ENCODE results near the gene CDK16.

DNA sequence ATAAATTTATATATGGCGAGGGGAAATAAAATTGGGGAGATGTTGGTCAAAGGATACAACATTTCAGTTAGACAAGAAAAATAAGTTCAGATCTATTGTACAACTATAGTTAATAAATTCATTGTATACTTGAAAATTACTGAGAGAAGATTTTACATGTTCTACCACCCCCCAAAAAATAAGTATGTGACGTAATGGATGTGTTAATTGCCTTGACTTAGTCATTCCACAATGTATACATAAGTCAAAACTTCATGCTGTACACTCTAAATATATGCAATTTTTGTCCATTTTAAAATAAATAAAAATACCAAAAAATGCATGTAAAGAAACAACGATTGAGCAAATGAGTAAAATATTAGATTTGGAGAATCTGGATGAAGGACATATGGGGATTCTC is 16.1 kb downstream of the CDK16 start:
- TF ChIP-seq, protein P1, sequence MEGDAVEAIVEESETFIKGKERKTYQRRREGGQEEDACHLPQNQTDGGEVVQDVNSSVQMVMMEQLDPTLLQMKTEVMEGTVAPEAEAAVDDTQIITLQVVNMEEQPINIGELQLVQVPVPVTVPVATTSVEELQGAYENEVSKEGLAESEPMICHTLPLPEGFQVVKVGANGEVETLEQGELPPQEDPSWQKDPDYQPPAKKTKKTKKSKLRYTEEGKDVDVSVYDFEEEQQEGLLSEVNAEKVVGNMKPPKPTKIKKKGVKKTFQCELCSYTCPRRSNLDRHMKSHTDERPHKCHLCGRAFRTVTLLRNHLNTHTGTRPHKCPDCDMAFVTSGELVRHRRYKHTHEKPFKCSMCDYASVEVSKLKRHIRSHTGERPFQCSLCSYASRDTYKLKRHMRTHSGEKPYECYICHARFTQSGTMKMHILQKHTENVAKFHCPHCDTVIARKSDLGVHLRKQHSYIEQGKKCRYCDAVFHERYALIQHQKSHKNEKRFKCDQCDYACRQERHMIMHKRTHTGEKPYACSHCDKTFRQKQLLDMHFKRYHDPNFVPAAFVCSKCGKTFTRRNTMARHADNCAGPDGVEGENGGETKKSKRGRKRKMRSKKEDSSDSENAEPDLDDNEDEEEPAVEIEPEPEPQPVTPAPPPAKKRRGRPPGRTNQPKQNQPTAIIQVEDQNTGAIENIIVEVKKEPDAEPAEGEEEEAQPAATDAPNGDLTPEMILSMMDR (conservative IDR thresholded peaks at IDR 0.05): no peak
- no peak for TF ChIP-seq ZFX (IDR thresholded peaks at IDR 0.05)
